ENCODE results near the gene FAM219A. TPM values are rescaled to one million over a fixed set of nuclear protein-coding genes. Genes with fewer than 3 reads are reported as not detected.
"Not testable (repeated sequence)": the region's sequence is repeated elsewhere in the genome, so short reads cannot be mapped to it uniquely, and the experiment has no call there.

FAM219A gene
- polyA plus RNA-seq, 2 donors: 4.2 TPM

GRCh38 chr9:34486572-34486971, 28.2 kb upstream of the FAM219A start:
- WGBS, 2 donors: 54 to 55% methylated on average over 3 of the region's 3 CpGs
- Histone ChIP-seq H3K4me3 (ENCODE audit: low read depth in 1 of 2, low read length in 2 of 2) (no peak overlapping the region), H3K36me3 (ENCODE audit: control insufficient read depth in 2 of 2, insufficient read depth in 2 of 2, low read length in 1 of 2) (no peaks in the 10 kb centered on the region), H3K9me3 (ENCODE audit: control insufficient read depth in 2 of 2, insufficient read depth in 1 of 2, low read depth in 1 of 2, low read length in 1 of 2) (no peaks in the 10 kb centered on the region), H3K4me1 (ENCODE audit: control insufficient read depth in 2 of 2, insufficient read depth in 2 of 2, low read length in 1 of 2) (no peaks in the 10 kb centered on the region), H3K27ac (ENCODE audit: low read depth in 2 of 2, low read length in 1 of 2) (no peak overlapping the region), H3K27me3 (ENCODE audit: control insufficient read depth in 1 of 2, insufficient read depth in 2 of 2, low read length in 2 of 2) (no peaks in the 10 kb centered on the region)

DNA sequence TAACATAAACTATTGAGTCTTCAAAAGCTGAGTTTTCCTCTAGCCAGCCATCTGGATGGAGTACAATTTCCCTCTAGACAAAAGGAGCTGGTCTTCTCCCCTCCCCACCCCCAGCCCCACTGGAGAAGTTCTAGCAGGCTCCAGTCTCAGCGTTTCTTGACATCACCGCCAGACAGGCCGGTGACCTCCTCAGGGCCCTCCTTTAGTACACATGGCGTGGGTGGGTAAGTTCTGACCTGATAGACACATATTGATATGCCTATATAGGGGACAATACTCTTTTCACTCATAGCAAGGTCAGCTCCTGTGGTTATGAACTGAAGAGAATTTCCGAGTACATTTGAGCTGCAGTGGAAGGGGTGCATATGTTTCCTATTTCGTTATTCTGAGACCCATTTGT, 27.5 kb upstream of the FAM219A start:
- Histone ChIP-seq H3K27ac (ENCODE audit: low read depth in 2 of 2, low read length in 1 of 2) (no peak overlapping the region), H3K4me3 (ENCODE audit: low read depth in 1 of 2, low read length in 2 of 2) (no peak overlapping the region), H3K9me3 (ENCODE audit: control insufficient read depth in 2 of 2, insufficient read depth in 1 of 2, low read depth in 1 of 2, low read length in 1 of 2) (no peaks in the 10 kb centered on the region), H3K4me1 (ENCODE audit: control insufficient read depth in 2 of 2, insufficient read depth in 2 of 2, low read length in 1 of 2) (no peaks in the 10 kb centered on the region), H3K36me3 (ENCODE audit: control insufficient read depth in 2 of 2, insufficient read depth in 2 of 2, low read length in 1 of 2) (no peaks in the 10 kb centered on the region), H3K27me3 (ENCODE audit: control insufficient read depth in 1 of 2, insufficient read depth in 2 of 2, low read length in 2 of 2) (no peaks in the 10 kb centered on the region)
- WGBS, 2 donors: 67 to 78% methylated on average over 6 of the region's 6 CpGs

GRCh38 chr9:34484678-34485077, 26.3 kb upstream of the FAM219A start:
- Histone ChIP-seq H3K9me3 (ENCODE audit: control insufficient read depth in 2 of 2, insufficient read depth in 1 of 2, low read depth in 1 of 2, low read length in 1 of 2) (no peaks in the 10 kb centered on the region), H3K27ac (ENCODE audit: low read depth in 2 of 2, low read length in 1 of 2) (no peak overlapping the region), H3K36me3 (ENCODE audit: control insufficient read depth in 2 of 2, insufficient read depth in 2 of 2, low read length in 1 of 2) (no peaks in the 10 kb centered on the region), H3K27me3 (ENCODE audit: control insufficient read depth in 1 of 2, insufficient read depth in 2 of 2, low read length in 2 of 2) (no peaks in the 10 kb centered on the region), H3K4me1 (ENCODE audit: control insufficient read depth in 2 of 2, insufficient read depth in 2 of 2, low read length in 1 of 2) (no peaks in the 10 kb centered on the region), H3K4me3 (ENCODE audit: low read depth in 1 of 2, low read length in 2 of 2) (no peak overlapping the region)

DNA sequence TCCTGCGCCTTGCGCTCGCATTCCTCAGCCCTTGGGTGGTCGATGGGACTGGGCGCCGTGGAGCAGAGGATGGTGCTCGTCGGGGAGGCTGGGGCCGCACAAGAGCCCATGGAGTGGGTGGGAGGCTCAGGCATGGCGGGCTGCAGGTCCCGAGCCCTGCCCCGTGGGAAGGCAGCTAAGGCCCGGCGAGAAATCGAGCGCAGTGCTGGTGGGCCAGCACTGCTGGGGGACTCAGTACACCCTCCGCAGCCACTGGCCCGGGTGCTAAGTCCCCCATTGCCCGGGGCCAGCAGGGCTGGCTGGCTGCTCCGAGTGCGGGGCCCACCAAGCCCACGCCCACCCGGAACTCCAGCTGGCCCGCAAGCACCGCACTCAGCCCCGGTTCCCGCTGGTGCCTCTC, 24.4 kb upstream of the FAM219A start:
- not testable (repeated sequence) for H3K27ac ChIP-seq (ENCODE audit: low read depth in 2 of 2, low read length in 1 of 2); H3K4me1 ChIP-seq (ENCODE audit: control insufficient read depth in 2 of 2, insufficient read depth in 2 of 2, low read length in 1 of 2); H3K9me3 ChIP-seq (ENCODE audit: control insufficient read depth in 2 of 2, insufficient read depth in 1 of 2, low read depth in 1 of 2, low read length in 1 of 2); H3K27me3 ChIP-seq (ENCODE audit: control insufficient read depth in 1 of 2, insufficient read depth in 2 of 2, low read length in 2 of 2); H3K4me3 ChIP-seq (ENCODE audit: low read depth in 1 of 2, low read length in 2 of 2); H3K36me3 ChIP-seq (ENCODE audit: control insufficient read depth in 2 of 2, insufficient read depth in 2 of 2, low read length in 1 of 2)
- WGBS, 2 donors: 95% methylated on average over 16 to 27 of the region's 27 CpGs

DNA sequence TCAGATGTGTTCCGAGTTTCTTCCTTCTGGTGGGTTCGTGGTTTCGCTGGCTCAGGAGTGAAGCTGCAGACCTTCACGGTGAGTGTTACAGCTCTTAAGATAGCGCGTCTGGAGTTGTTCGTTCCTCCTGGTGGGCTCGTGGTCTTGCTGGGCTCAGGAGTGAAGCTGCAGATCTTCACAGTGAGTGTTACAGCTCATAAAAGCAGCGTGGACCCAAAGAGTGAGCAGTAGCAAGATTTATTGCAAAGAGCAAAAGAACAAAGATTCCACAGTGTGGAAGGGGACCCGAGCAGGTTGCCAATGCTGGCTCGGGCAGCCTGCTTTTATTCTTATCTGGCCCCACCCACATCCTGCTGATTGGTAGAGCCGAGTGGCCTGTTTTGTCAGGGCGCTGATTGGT, 23.2 kb upstream of the FAM219A start:
- not testable (repeated sequence) for H3K27me3 ChIP-seq (ENCODE audit: control insufficient read depth in 1 of 2, insufficient read depth in 2 of 2, low read length in 2 of 2); H3K36me3 ChIP-seq (ENCODE audit: control insufficient read depth in 2 of 2, insufficient read depth in 2 of 2, low read length in 1 of 2); H3K9me3 ChIP-seq (ENCODE audit: control insufficient read depth in 2 of 2, insufficient read depth in 1 of 2, low read depth in 1 of 2, low read length in 1 of 2); H3K4me1 ChIP-seq (ENCODE audit: control insufficient read depth in 2 of 2, insufficient read depth in 2 of 2, low read length in 1 of 2); H3K4me3 ChIP-seq (ENCODE audit: low read depth in 1 of 2, low read length in 2 of 2); H3K27ac ChIP-seq (ENCODE audit: low read depth in 2 of 2, low read length in 1 of 2)
- 69 to 79% methylated on average over 12 to 13 of the region's 13 CpGs for WGBS, 2 donors

- H3K4me3 ChIP-seq (ENCODE audit: low read depth in 1 of 2, low read length in 2 of 2): no peak overlapping the region
- 51 to 60% methylated on average over 5 of the region's 5 CpGs for WGBS, 2 donors
- H3K27me3 ChIP-seq (ENCODE audit: control insufficient read depth in 1 of 2, insufficient read depth in 2 of 2, low read length in 2 of 2): no peaks in the 10 kb centered on the region
- no peak overlapping the region for H3K27ac ChIP-seq (ENCODE audit: low read depth in 2 of 2, low read length in 1 of 2)
- no peaks in the 10 kb centered on the region for H3K9me3 ChIP-seq (ENCODE audit: control insufficient read depth in 2 of 2, insufficient read depth in 1 of 2, low read depth in 1 of 2, low read length in 1 of 2)
- no peaks in the 10 kb centered on the region for H3K36me3 ChIP-seq (ENCODE audit: control insufficient read depth in 2 of 2, insufficient read depth in 2 of 2, low read length in 1 of 2)
- no peaks in the 10 kb centered on the region for H3K4me1 ChIP-seq (ENCODE audit: control insufficient read depth in 2 of 2, insufficient read depth in 2 of 2, low read length in 1 of 2)
Measured at GRCh38 chr9:34479431-34479866, 21.1 kb upstream of the FAM219A start.

GRCh38 chr9:34477541-34477940, 19.2 kb upstream of the FAM219A start:
- 61 to 67% methylated on average over 1 of the region's 1 CpG for WGBS, 2 donors
- H3K4me1 ChIP-seq (ENCODE audit: control insufficient read depth in 2 of 2, insufficient read depth in 2 of 2, low read length in 1 of 2): no peaks in the 10 kb centered on the region
- H3K27ac ChIP-seq (ENCODE audit: low read depth in 2 of 2, low read length in 1 of 2): no peak overlapping the region
- no peaks in the 10 kb centered on the region for H3K36me3 ChIP-seq (ENCODE audit: control insufficient read depth in 2 of 2, insufficient read depth in 2 of 2, low read length in 1 of 2)
- H3K9me3 ChIP-seq (ENCODE audit: control insufficient read depth in 2 of 2, insufficient read depth in 1 of 2, low read depth in 1 of 2, low read length in 1 of 2): no peaks in the 10 kb centered on the region
- H3K4me3 ChIP-seq (ENCODE audit: low read depth in 1 of 2, low read length in 2 of 2): no peak overlapping the region
- no peaks in the 10 kb centered on the region for H3K27me3 ChIP-seq (ENCODE audit: control insufficient read depth in 1 of 2, insufficient read depth in 2 of 2, low read length in 2 of 2)

DNA sequence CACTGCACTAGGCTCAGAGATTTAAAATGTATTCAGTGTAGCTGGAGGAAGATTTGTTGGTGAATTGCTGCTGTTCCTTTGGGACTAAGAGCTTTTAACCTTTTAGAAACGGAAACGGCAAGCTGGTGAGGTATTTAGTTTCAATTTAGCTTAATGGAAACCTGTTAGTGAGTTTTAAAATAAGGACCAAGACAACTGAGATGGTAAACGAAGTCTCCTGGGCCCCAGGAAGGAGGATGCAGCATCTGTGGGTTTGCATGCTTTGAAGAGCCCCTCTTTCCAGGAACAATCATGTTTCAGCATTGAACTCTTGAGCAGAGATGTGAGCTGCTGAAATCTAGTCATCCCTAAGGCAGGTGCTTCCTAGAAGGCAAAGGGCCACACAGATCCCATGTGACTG, 16.7 kb upstream of the FAM219A start:
- WGBS, 2 donors: 41 to 48% methylated on average over 3 of the region's 3 CpGs
- Histone ChIP-seq H3K4me3 (ENCODE audit: low read depth in 1 of 2, low read length in 2 of 2) (no peak overlapping the region), H3K9me3 (ENCODE audit: control insufficient read depth in 2 of 2, insufficient read depth in 1 of 2, low read depth in 1 of 2, low read length in 1 of 2) (no peaks in the 10 kb centered on the region), H3K4me1 (ENCODE audit: control insufficient read depth in 2 of 2, insufficient read depth in 2 of 2, low read length in 1 of 2) (no peaks in the 10 kb centered on the region), H3K36me3 (ENCODE audit: control insufficient read depth in 2 of 2, insufficient read depth in 2 of 2, low read length in 1 of 2) (no peaks in the 10 kb centered on the region), H3K27ac (ENCODE audit: low read depth in 2 of 2, low read length in 1 of 2) (no peak overlapping the region), H3K27me3 (ENCODE audit: control insufficient read depth in 1 of 2, insufficient read depth in 2 of 2, low read length in 2 of 2) (no peaks in the 10 kb centered on the region)

DNA sequence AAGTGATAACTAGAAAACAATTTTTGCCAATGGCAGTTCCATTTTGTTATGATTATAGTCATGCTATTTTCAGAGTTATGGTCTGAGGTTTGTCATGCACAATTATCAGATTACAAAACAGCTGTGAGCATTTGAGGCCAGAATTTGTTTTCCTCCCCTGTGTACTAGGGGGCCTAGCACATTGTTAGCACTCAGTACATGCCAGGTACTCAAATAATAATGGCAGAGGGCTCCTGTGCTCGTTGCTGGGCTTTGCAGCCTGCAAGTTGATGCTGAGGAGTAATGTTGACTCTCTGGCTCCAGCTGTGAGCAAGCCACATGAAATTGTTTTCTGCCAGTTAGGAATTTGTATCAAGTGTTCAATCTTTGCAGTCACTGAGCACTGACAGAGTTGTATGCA, 7.1 kb upstream of the FAM219A start:
- WGBS, 2 donors: 18 to 20% methylated on average over 1 of the region's 1 CpG
- Histone ChIP-seq H3K36me3 (ENCODE audit: control insufficient read depth in 2 of 2, insufficient read depth in 2 of 2, low read length in 1 of 2) (no peaks in the 10 kb centered on the region), H3K4me1 (ENCODE audit: control insufficient read depth in 2 of 2, insufficient read depth in 2 of 2, low read length in 1 of 2) (no peaks in the 10 kb centered on the region), H3K27me3 (ENCODE audit: control insufficient read depth in 1 of 2, insufficient read depth in 2 of 2, low read length in 2 of 2) (no peaks in the 10 kb centered on the region), H3K27ac (ENCODE audit: low read depth in 2 of 2, low read length in 1 of 2) (no peak overlapping the region), H3K4me3 (ENCODE audit: low read depth in 1 of 2, low read length in 2 of 2) (no peak overlapping the region), H3K9me3 (ENCODE audit: control insufficient read depth in 2 of 2, insufficient read depth in 1 of 2, low read depth in 1 of 2, low read length in 1 of 2) (no peaks in the 10 kb centered on the region)

DNA sequence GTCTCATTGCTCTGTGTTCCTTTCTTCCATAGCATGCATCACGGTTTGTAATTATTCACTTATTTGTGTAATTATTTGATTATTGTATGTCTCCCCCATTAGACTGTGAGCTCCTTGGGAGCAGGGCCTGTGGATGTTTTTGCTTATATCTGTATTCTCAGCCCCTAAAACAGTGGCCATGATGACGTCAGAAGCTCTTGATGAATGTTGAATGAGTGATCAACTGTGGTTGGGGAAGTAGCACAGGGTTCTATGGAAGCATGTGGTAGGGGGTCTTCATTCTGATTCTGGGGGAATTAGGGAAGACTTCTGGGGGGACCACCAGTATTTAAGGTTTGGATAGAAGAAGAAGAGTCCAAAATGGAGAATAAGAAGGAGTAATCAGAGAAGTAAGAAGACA, 6.2 kb upstream of the FAM219A start:
- no peak overlapping the region for H3K27ac ChIP-seq (ENCODE audit: low read depth in 2 of 2, low read length in 1 of 2)
- 68 to 81% methylated on average over 2 of the region's 2 CpGs for WGBS, 2 donors
- H3K4me3 ChIP-seq (ENCODE audit: low read depth in 1 of 2, low read length in 2 of 2): no peak overlapping the region
- H3K9me3 ChIP-seq (ENCODE audit: control insufficient read depth in 2 of 2, insufficient read depth in 1 of 2, low read depth in 1 of 2, low read length in 1 of 2): no peaks in the 10 kb centered on the region
- H3K4me1 ChIP-seq (ENCODE audit: control insufficient read depth in 2 of 2, insufficient read depth in 2 of 2, low read length in 1 of 2): no peaks in the 10 kb centered on the region
- no peaks in the 10 kb centered on the region for H3K27me3 ChIP-seq (ENCODE audit: control insufficient read depth in 1 of 2, insufficient read depth in 2 of 2, low read length in 2 of 2)
- H3K36me3 ChIP-seq (ENCODE audit: control insufficient read depth in 2 of 2, insufficient read depth in 2 of 2, low read length in 1 of 2): no peaks in the 10 kb centered on the region
